Stimulated activated CD8-positive, alpha-beta memory T cell treated with anti-CD3 and anti-CD28 coated beads, Interleukin-4, amount 100 ng/mL, for 24 hours (primary cell): ENCODE measurements around the gene TMEM270.

ENCODE experiments used
- DNase-seq: peaks from one replicate; pipeline ENCODE4 v3.0.0-alpha.2; 2020; ENCODE audit warnings: low read depth

TMEM270 gene

GRCh38 chr7:73908123-73908611, 47.2 kb downstream of the TMEM270 start:
- no peak for DNase-seq

- no peak for DNase-seq
These were observed 48.3 kb downstream of the TMEM270 start for GRCh38 chr7:73909051-73909941.

- no peak for DNase-seq
These were observed 49.0 kb downstream of the TMEM270 start for GRCh38 chr7:73909996-73910395.

GRCh38 chr7:73912223-73912622, 51.3 kb downstream of the TMEM270 start:
- DNase-seq: no peak
